Suprapubic skin (tissue), 4 donors: ENCODE measurements around the gene CACNA2D4.

ENCODE experiments used
- POLR2A ChIP-seq, 2 donors: fragments of 450-650 bp; IDR thresholded peaks; one replicate each; pipeline ENCODE4 v1.6.1; 2017; ENCODE audit warnings: antibody characterized with exemption in 2 of 2, mild to moderate bottlenecking in 2 of 2, moderate library complexity in 2 of 2
- POLR2AphosphoS5 ChIP-seq, 3 donors: sonication (generic); formaldehyde crosslinking; IDR thresholded peaks; one replicate each; pipeline ENCODE4 v1.6.1; 2017; ENCODE audit warnings: antibody characterized with exemption in 3 of 3
- TF ChIP-seq, protein P1 (sequence below), 2 donors: fragments of 200-600 bp in 1 of 2; fragments of 450-650 bp in 1 of 2; sonication (generic) in 1 of 2; IDR thresholded peaks; one replicate each; pipeline ENCODE4 v1.5.1; 2016 to 2019; ENCODE audit warnings: antibody characterized with exemption in 2 of 2, mild to moderate bottlenecking in 1 of 2, moderate library complexity in 1 of 2

DNA sequence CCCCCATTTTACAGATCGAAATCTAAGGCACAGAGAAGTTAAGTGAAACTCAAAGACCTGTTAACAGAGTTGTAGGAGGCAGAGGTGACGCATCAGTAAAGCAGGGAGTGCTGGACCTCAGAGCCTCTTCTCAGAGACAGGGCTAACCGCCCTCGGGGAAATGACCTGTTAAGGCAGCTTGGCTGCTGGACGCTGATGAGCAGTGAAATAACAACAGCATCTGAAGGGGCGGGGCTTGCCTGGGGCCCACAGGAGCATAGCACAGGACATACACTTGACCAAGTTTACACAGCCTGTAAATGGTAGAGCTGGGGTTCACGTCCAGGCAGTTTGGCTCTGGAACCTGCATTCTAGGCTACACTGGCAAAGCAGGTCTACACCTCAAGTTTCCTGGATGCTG is 58.8 kb downstream of the CACNA2D4 start:
- TF ChIP-seq, protein P1, sequence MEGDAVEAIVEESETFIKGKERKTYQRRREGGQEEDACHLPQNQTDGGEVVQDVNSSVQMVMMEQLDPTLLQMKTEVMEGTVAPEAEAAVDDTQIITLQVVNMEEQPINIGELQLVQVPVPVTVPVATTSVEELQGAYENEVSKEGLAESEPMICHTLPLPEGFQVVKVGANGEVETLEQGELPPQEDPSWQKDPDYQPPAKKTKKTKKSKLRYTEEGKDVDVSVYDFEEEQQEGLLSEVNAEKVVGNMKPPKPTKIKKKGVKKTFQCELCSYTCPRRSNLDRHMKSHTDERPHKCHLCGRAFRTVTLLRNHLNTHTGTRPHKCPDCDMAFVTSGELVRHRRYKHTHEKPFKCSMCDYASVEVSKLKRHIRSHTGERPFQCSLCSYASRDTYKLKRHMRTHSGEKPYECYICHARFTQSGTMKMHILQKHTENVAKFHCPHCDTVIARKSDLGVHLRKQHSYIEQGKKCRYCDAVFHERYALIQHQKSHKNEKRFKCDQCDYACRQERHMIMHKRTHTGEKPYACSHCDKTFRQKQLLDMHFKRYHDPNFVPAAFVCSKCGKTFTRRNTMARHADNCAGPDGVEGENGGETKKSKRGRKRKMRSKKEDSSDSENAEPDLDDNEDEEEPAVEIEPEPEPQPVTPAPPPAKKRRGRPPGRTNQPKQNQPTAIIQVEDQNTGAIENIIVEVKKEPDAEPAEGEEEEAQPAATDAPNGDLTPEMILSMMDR (IDR thresholded peaks at IDR 0.05) = no peak
- no peak for TF ChIP-seq POLR2A (IDR thresholded peaks at IDR 0.05)
- no peak for TF ChIP-seq POLR2AphosphoS5 (IDR thresholded peaks at IDR 0.05)
